Smooth muscle cell (in vitro differentiated cells): ENCODE results near the gene USP24. TPM values are rescaled to one million over a fixed set of nuclear protein-coding genes. Genes with fewer than 3 reads are reported as not detected.

Experiments used
- DNase-seq: peaks from one replicate; lab custom pipeline; 2025; ENCODE audit not compliant: unreplicated experiment; lab: John Stamatoyannopoulos, UW
- H2AFZ ChIP-seq: fragments of 200-600 bp; sonication (generic); 2 replicates; pipeline ENCODE4 v1.6.0; 2016; ENCODE audit warnings: antibody characterized with exemption, low read depth, mild to moderate bottlenecking
- H3F3A ChIP-seq: fragments of 200-600 bp; sonication (generic); 2 replicates; pipeline ENCODE4 v1.6.0; 2017; ENCODE audit warnings: antibody characterized with exemption, low read depth
- H3K27ac ChIP-seq: fragments of 200-600 bp; sonication (generic); 2 replicates; pipeline ENCODE4 v1.5.1; 2016; ENCODE audit warnings: low read depth, mild to moderate bottlenecking
- H3K27me3 ChIP-seq: fragments of 200-600 bp; sonication (generic); 2 replicates; pipeline ENCODE4 v1.6.1; 2016; ENCODE audit warnings: low read depth, mild to moderate bottlenecking
- H3K36me3 ChIP-seq: fragments of 200-600 bp; sonication (generic); 2 replicates; pipeline ENCODE4 v1.5.1; 2016; ENCODE audit warnings: low read depth
- H3K4me1 ChIP-seq: fragments of 200-600 bp; sonication (generic); 2 replicates; pipeline ENCODE4 v1.5.1; 2016; ENCODE audit warnings: low read depth
- H3K4me2 ChIP-seq: fragments of 200-600 bp; sonication (generic); 2 replicates; pipeline ENCODE4 v1.6.0; 2016; ENCODE audit warnings: mild to moderate bottlenecking
- H3K4me3 ChIP-seq: fragments of 200-600 bp; sonication (generic); 2 replicates; pipeline ENCODE4 v1.5.1; 2016; ENCODE audit warnings: mild to moderate bottlenecking
- H3K79me2 ChIP-seq: fragments of 200-600 bp; sonication (generic); 2 replicates; pipeline ENCODE4 v1.6.0; 2016; ENCODE audit warnings: low read depth, mild to moderate bottlenecking
- H3K9ac ChIP-seq: fragments of 200-600 bp; sonication (generic); 2 replicates; pipeline ENCODE4 v1.6.0; 2016; ENCODE audit warnings: low read depth
- H3K9me3 ChIP-seq: fragments of 200-600 bp; sonication (generic); replicated peaks from 2 replicates; pipeline ENCODE4 v1.5.1; 2016; ENCODE audit warnings: low read depth
- H4K20me1 ChIP-seq: fragments of 200-600 bp; sonication (generic); 2 replicates; pipeline ENCODE4 v1.6.0; 2016; ENCODE audit warnings: low read depth
- CTCF ChIP-seq: fragments of 200-600 bp; sonication (generic); IDR thresholded peaks from 2 replicates; pipeline ENCODE4 v1.5.1; 2017; ENCODE audit warnings: borderline replicate concordance, mild to moderate bottlenecking, antibody characterized with exemption; ENCODE audit not compliant: insufficient read depth, poor library complexity, severe bottlenecking
- WGBS: methylation state at CpG from one replicate; pipeline ENCODE4 v1.1.7; 2016; ENCODE audit warnings: low lambda C conversion rate; 5-methylcytosine and 5-hydroxymethylcytosine counted together
- polyA plus RNA-seq: library from polyadenylated mRNA; unstranded; fragments of >200 nt; fragmentation: Nextera tagmentation; extraction: Ambion mirVana; gene quantifications from 2 replicates; pipeline ENCODE4 v1.2.1, GENCODE V29; 2016
- total RNA-seq: library from RNA; depleted of rRNA; stranded (reverse); fragments of >200 nt; gene quantifications from 2 replicates; pipeline ENCODE4 v1.2.3, GENCODE V29; 2014

Gene USP24
- total and polyA plus RNA-seq, 2 experiments from 2014 or later, result 3.6 to 25.9 TPM

- Histone ChIP-seq H3K9ac (no peak overlapping the region), H3K4me3 (no peak overlapping the region), H3K27me3 (peaks cover 10% of the 10 kb centered on the region), H3K4me1 (no peaks in the 10 kb centered on the region), H4K20me1 (no peaks in the 10 kb centered on the region), H2AFZ (no peak overlapping the region), H3K36me3 (no peaks in the 10 kb centered on the region), H3K79me2 (no peaks in the 10 kb centered on the region), H3K27ac (no peak overlapping the region), H3K4me2 (no peak overlapping the region), H3F3A (no peaks in the 10 kb centered on the region), H3K9me3 (no peaks in the 10 kb centered on the region)
- no peak for DNase-seq
- TF ChIP-seq CTCF, result no peak
Measured at GRCh38 chr1:55246331-55246730, 31.2 kb upstream of the USP24 start.

- no peaks in the 10 kb centered on the region for H3F3A ChIP-seq
- no peaks in the 10 kb centered on the region for H3K79me2 ChIP-seq
- H2AFZ ChIP-seq, result no peak overlapping the region
- WGBS, result 54% methylated on average over 4 of the region's 4 CpGs
- no peak overlapping the region for H3K4me2 ChIP-seq
- H3K27ac ChIP-seq, result no peak overlapping the region
- DNase-seq, result no peak
- no peaks in the 10 kb centered on the region for H3K4me1 ChIP-seq
- H3K9me3 ChIP-seq, result no peaks in the 10 kb centered on the region
- no peak for TF ChIP-seq CTCF
- no peak overlapping the region for H3K9ac ChIP-seq
- H4K20me1 ChIP-seq, result no peaks in the 10 kb centered on the region
- no peaks in the 10 kb centered on the region for H3K36me3 ChIP-seq
- no peak overlapping the region for H3K4me3 ChIP-seq
- peaks cover 10% of the 10 kb centered on the region for H3K27me3 ChIP-seq
Measured at GRCh38 chr1:55245781-55246180, 30.6 kb upstream of the USP24 start.

GRCh38 chr1:55244476-55245099, 29.4 kb upstream of the USP24 start:
- 78% methylated on average over 6 of the region's 6 CpGs for WGBS
- Histone ChIP-seq H3F3A (no peaks in the 10 kb centered on the region), H3K27ac (no peak overlapping the region), H4K20me1 (no peaks in the 10 kb centered on the region), H3K9me3 (no peaks in the 10 kb centered on the region), H2AFZ (no peak overlapping the region), H3K4me3 (no peak overlapping the region), H3K36me3 (no peaks in the 10 kb centered on the region), H3K27me3 (peaks cover 10% of the 10 kb centered on the region), H3K4me2 (no peak overlapping the region), H3K4me1 (no peaks in the 10 kb centered on the region), H3K79me2 (no peaks in the 10 kb centered on the region), H3K9ac (no peak overlapping the region)
- DNase-seq, result no peak
- no peak for TF ChIP-seq CTCF

- TF ChIP-seq CTCF, result no peak
- H3K36me3 ChIP-seq, result no peaks in the 10 kb centered on the region
Measured at GRCh38 chr1:55243655-55244054, 28.5 kb upstream of the USP24 start.

More at GRCh38 chr1:55243655-55244054, 28.5 kb upstream of the USP24 start:
- H3K4me3 ChIP-seq, result no peak overlapping the region
- no peak overlapping the region for H3K9ac ChIP-seq
- no peak for DNase-seq
- peaks cover 10% of the 10 kb centered on the region for H3K27me3 ChIP-seq
- H3K9me3 ChIP-seq, result no peaks in the 10 kb centered on the region
- H3K4me2 ChIP-seq, result no peak overlapping the region
- WGBS, result 86% methylated on average over 2 of the region's 2 CpGs
- H2AFZ ChIP-seq, result no peak overlapping the region
- H3K79me2 ChIP-seq, result no peaks in the 10 kb centered on the region
- no peaks in the 10 kb centered on the region for H4K20me1 ChIP-seq
- H3F3A ChIP-seq, result no peaks in the 10 kb centered on the region
- H3K4me1 ChIP-seq, result no peaks in the 10 kb centered on the region
- no peak overlapping the region for H3K27ac ChIP-seq
